K562 (cell line): Measurements from ENCODE around the gene FGD6. TPM values are rescaled to one million over a fixed set of nuclear protein-coding genes. Genes with fewer than 3 reads are reported as not detected.

Experiments used
- ATAC-seq: fragments of 200-7000 bp; cut with Tn5 transposase; 3 replicates; pipeline ENCODE4 v1.9.1; 2020; ENCODE audit warnings: moderate library complexity
- BruUV-seq: library from RNA; stranded (reverse); fragments of 400-500 nt; replicated peaks from 2 replicates; lab custom pipeline; 2021; lab: Mats Ljungman, UMichigan
- CTCF ChIA-PET: fragments of 300-600 bp; formaldehyde crosslinking; extraction: SDS; loops from one replicate; lab custom pipeline; 2021; ENCODE audit warnings: low intra/inter-chr PET ratio; lab: Yijun Ruan, JAX
- POLR2A ChIA-PET: fragments of 300-600, 350-650 bp; sonication (Branson Sonifier 250); formaldehyde crosslinking; extraction: SDS; loops from one replicate; lab custom pipeline; 2021; ENCODE audit warnings: antibody characterized with exemption, inconsistent platforms; lab: Yijun Ruan, JAX
- DNase-seq, 4 experiments: peaks; one replicate each; pipeline versions ENCODE4 v3.0.0 to v3.0.0-alpha.2; 2011 to 2018; ENCODE audit warnings: low spot score in 3 of 4, mixed read lengths in 3 of 4; ENCODE audit errors: extremely low read depth in 1 of 4
- FAIRE-seq: peaks from 2 replicates; lab custom pipeline; 2011; peaks lifted over from hg19 to GRCh38; lab: Jason Lieb, UNC
- H2AFZ ChIP-seq: 2 replicates; pipeline ENCODE4 v1.6.0; 2011; ENCODE audit warnings: low read depth, low read length, control low read depth, inconsistent platforms
- H3K27ac ChIP-seq: fragments of 200-600 bp; 3 replicates; pipeline ENCODE4 v1.8.0; 2011; ENCODE audit warnings: low read depth, mild to moderate bottlenecking, control low read depth, inconsistent platforms, low read length, moderate library complexity, mixed read lengths; ENCODE audit errors: extremely low read depth
- H3K27me3 ChIP-seq, 2 experiments: fragments of 300-600 bp in 1 of 2; 2 replicates in 1 of 2; 3 replicates in 1 of 2; pipeline versions ENCODE4 v1.6.0 to v1.8.0; 2011; ENCODE audit warnings: inconsistent platforms in 2 of 2, low read length in 2 of 2, mild to moderate bottlenecking in 1 of 2, mixed read lengths in 1 of 2, moderate library complexity in 1 of 2; ENCODE audit not compliant: control insufficient read depth in 2 of 2, insufficient read depth in 2 of 2
- H3K36me3 ChIP-seq: fragments of 300-600 bp; 3 replicates; pipeline ENCODE4 v1.8.0; 2011; ENCODE audit warnings: mild to moderate bottlenecking, low read length, inconsistent platforms; ENCODE audit not compliant: control insufficient read depth, insufficient read depth
- H3K4me1 ChIP-seq, 2 experiments: fragments of 200-600 bp in 1 of 2; replicated peaks in 1 of 2; 2 replicates in 1 of 2; 3 replicates in 1 of 2; pipeline versions ENCODE4 v1.5.1 to v1.8.0; 2011; ENCODE audit warnings: inconsistent platforms in 2 of 2, low read length in 2 of 2, mild to moderate bottlenecking in 1 of 2, mixed read lengths in 1 of 2, moderate library complexity in 1 of 2; ENCODE audit not compliant: control insufficient read depth in 2 of 2, insufficient read depth in 2 of 2
- H3K4me2 ChIP-seq: 2 replicates; pipeline ENCODE4 v1.6.1; 2011; ENCODE audit warnings: low read length, control low read depth, inconsistent platforms, mixed read lengths; ENCODE audit not compliant: insufficient read depth
- H3K4me3 ChIP-seq: fragments of 200-600 bp; sonication (generic), shearing (Covaris generic); 2 replicates; pipeline ENCODE4 v1.5.1; 2016; ENCODE audit warnings: control low read depth, inconsistent platforms
- H3K79me2 ChIP-seq: fragments of 200-600 bp; 3 replicates; pipeline ENCODE4 v1.8.0; 2011; ENCODE audit warnings: low read length, inconsistent platforms; ENCODE audit not compliant: control insufficient read depth, insufficient read depth
- H3K9ac ChIP-seq, 2 experiments: 2 replicates each; pipeline versions ENCODE4 v1.6.0 to v1.6.1; 2011; ENCODE audit warnings: low read depth in 2 of 2, low read length in 2 of 2, control low read depth in 1 of 2, inconsistent platforms in 1 of 2, mild to moderate bottlenecking in 1 of 2, mixed read lengths in 1 of 2; ENCODE audit not compliant: insufficient read depth in 1 of 2
- H3K9me1 ChIP-seq: one replicate; pipeline ENCODE4 v1.6.0; 2011; ENCODE audit warnings: inconsistent platforms, mild to moderate bottlenecking, low read length, moderate library complexity; ENCODE audit not compliant: control insufficient read depth, insufficient read depth
- H3K9me3 ChIP-seq: replicated peaks from 2 replicates; pipeline ENCODE4 v1.5.1; 2011; ENCODE audit warnings: low read depth, low read length, inconsistent platforms; ENCODE audit not compliant: control insufficient read depth, insufficient read depth
- H4K20me1 ChIP-seq: replicated peaks from 2 replicates; pipeline ENCODE4 v1.6.1; 2011; ENCODE audit warnings: low read length, inconsistent platforms, mixed read lengths; ENCODE audit not compliant: control insufficient read depth, insufficient read depth
- CUX1 ChIP-seq: fragments of 200-800 bp; sonication (Bioruptor generic); IDR thresholded peaks from 2 replicates; pipeline ENCODE4 v1.6.1; 2016; ENCODE audit warnings: missing genetic modification characterization, missing compliant biosample characterization
- KHSRP ChIP-seq: fragments of 450-650 bp; IDR thresholded peaks from 2 replicates; pipeline ENCODE4 v1.6.1; 2017
- NR2C2 ChIP-seq, 2 experiments: fragments of 200-800 bp in 1 of 2; sonication (Bioruptor generic) in 1 of 2; sonication (generic) in 1 of 2; formaldehyde crosslinking in 1 of 2; IDR thresholded peaks; 2 replicates each; pipeline versions ENCODE4 v1.6.1 to v1.8.0; 2016 to 2022; ENCODE audit warnings: mild to moderate bottlenecking in 1 of 2, missing compliant biosample characterization in 1 of 2, missing genetic modification characterization in 1 of 2, missing genetic modification reagents in 1 of 2
- POLR3G ChIP-seq: IDR thresholded peaks from 2 replicates; pipeline ENCODE4 v1.6.1; 2011; ENCODE audit not compliant: insufficient read length, insufficient replicate concordance; ENCODE audit errors: extremely low read depth
- TAF9B ChIP-seq: fragments of 450-650 bp; IDR thresholded peaks from 2 replicates; pipeline ENCODE4 v1.6.1; 2018; ENCODE audit warnings: mild to moderate bottlenecking; ENCODE audit not compliant: partially characterized antibody
- TSHZ1 ChIP-seq: fragments of 250-450 bp; sonication (Bioruptor Pico); IDR thresholded peaks from 2 replicates; pipeline ENCODE4 v1.4.0; 2020; ENCODE audit warnings: mild to moderate bottlenecking, moderate library complexity
- ZNF165 ChIP-seq: fragments of 250-450 bp; sonication (Bioruptor Pico); IDR thresholded peaks from 2 replicates; pipeline ENCODE4 v1.4.0; 2020; ENCODE audit warnings: borderline replicate concordance
- ZNF354B ChIP-seq: fragments of 250-450 bp; sonication (Bioruptor Pico); IDR thresholded peaks from 2 replicates; pipeline ENCODE4 v1.4.0; 2020
- WGBS: fragments of 100-300 bp; shearing (Covaris generic); methylation state at CpG from one replicate; pipeline ENCODE4 v1.1.6; 2016; ENCODE audit warnings: low coverage, mixed read lengths; ENCODE audit not compliant: insufficient coverage; ENCODE audit errors: missing lambda C conversion rate; 5-methylcytosine and 5-hydroxymethylcytosine counted together
- in situ Hi-C: fragments of 300-500 bp; cut with MboI; formaldehyde crosslinking; loops from 4 replicates; pipeline ENCODE4 v1.15.0; 2018; ENCODE audit warnings: inconsistent platforms, mixed read lengths
- intact Hi-C: fragments of 100-400 bp; cut with micrococcal nuclease; formaldehyde crosslinking; loops from 2 replicates; pipeline ENCODE4 v1.14.2; 2022
- polyA plus RNA-seq, 8 experiments: library from polyadenylated mRNA; depleted of rRNA in 4 of 8; stranded (reverse) in 5 of 8; unstranded in 3 of 8; fragments of >200 nt; fragmentation: Nextera tagmentation in 2 of 8; fragmentation: Illumina TruSeq in 1 of 8; extraction: Ambion mirVana in 2 of 8; extraction: Trizol in 1 of 8; gene quantifications; 2 replicates each; pipeline versions ENCODE4 v1.2.1 to v1.2.3, GENCODE V29; 2011 to 2014; ENCODE audit warnings: inconsistent platforms in 1 of 8, missing spikeins in 1 of 8
- total RNA-seq, 7 experiments: library from RNA; depleted of rRNA in 6 of 7; stranded (reverse); fragments of >200 nt in 6 of 7; fragmentation: Illumina TruSeq in 2 of 7; extraction: Trizol in 2 of 7; gene quantifications; 2 replicates each; pipeline versions ENCODE4 v1.2.1 to v1.2.3, GENCODE V29; 2011 to 2021; ENCODE audit warnings: low replicate concordance in 1 of 7

The FGD6 gene
- total and polyA plus RNA-seq, 9 of the 15 experiments (the other 6 are each of a cell fraction or from before 2014, with no cell fraction given) = 1.5 to 11.1 (median 5.8) TPM

GRCh38 chr12:95054206-95054605 lies 163.1 kb downstream of the FGD6 start:
- Histone ChIP-seq H3K27me3 (no peaks in the 10 kb centered on the region), H3K4me1 (no peaks in the 10 kb centered on the region), H3K79me2 (no peaks in the 10 kb centered on the region), H3K9me3 (no peaks in the 10 kb centered on the region), H3K36me3 (peaks cover 61% of the 10 kb centered on the region; the same call in 1 of the 3 replicates), H3K9me1 (no peaks in the 10 kb centered on the region), H3K4me2 (no peak overlapping the region), H3K9ac (no peak overlapping the region), H2AFZ (no peak overlapping the region), H3K4me3 (no peak overlapping the region), H4K20me1 (no peaks in the 10 kb centered on the region), H3K27ac (no peak overlapping the region)
- ATAC-seq (no peak), FAIRE-seq (no peak), DNase-seq (no peak)
- POLR2A ChIA-PET = interaction anchor here (0.6 to 1.4 kb wide), 2 partner anchors 19 to 23 kb away, joined by 3 to 4 read pairs; no protein-coding TSS in a partner anchor
- intact Hi-C loops = no loop called here
- no TSS peak for BruUV-seq
- CTCF ChIA-PET = no interaction called here
- in situ Hi-C loops = no loop called here
- 94% methylated on average over 2 of the region's 2 CpGs for WGBS
- no peak for TF ChIP-seq ZNF165
- no peak for TF ChIP-seq KHSRP
- no peak for TF ChIP-seq ZNF354B (CRISPR knock-in tag)
- TF ChIP-seq POLR3G = no peak
- TF ChIP-seq NR2C2 (CRISPR knock-in tag; IDR thresholded peaks at IDR 0.05) = no peak
- no peak for TF ChIP-seq NR2C2 (tag; IDR thresholded peaks at IDR 0.05)

GRCh38 chr12:95051241-95051640 lies 166.0 kb downstream of the FGD6 start:
- no peak for DNase-seq
- Histone ChIP-seq H4K20me1 (no peaks in the 10 kb centered on the region), H3K79me2 (no peaks in the 10 kb centered on the region), H3K27me3 (no peaks in the 10 kb centered on the region), H3K27ac (no peak overlapping the region), H3K4me2 (no peak overlapping the region), H2AFZ (no peak overlapping the region), H3K9ac (no peak overlapping the region), H3K4me3 (no peak overlapping the region), H3K36me3 (peaks cover 63% of the 10 kb centered on the region; the same call in 2 of the 3 replicates), H3K9me1 (no peaks in the 10 kb centered on the region), H3K9me3 (no peaks in the 10 kb centered on the region), H3K4me1 (no peaks in the 10 kb centered on the region)
- in situ Hi-C loops = no loop called here
- ATAC-seq = no peak
- 84% methylated on average over 3 of the region's 4 CpGs for WGBS
- intact Hi-C loops = no loop called here
- POLR2A ChIA-PET = no interaction called here
- BruUV-seq = no TSS peak
- no peak for FAIRE-seq
- CTCF ChIA-PET = no interaction called here
- no peak for TF ChIP-seq CUX1 (CRISPR knock-in tag)
- TF ChIP-seq TSHZ1 (CRISPR knock-in tag) = no peak
- no peak for TF ChIP-seq TAF9B
